ENCODE results near the gene CAMK2G.
"Not testable (repeated sequence)": the region's sequence is repeated elsewhere in the genome, so short reads cannot be mapped to it uniquely, and the experiment has no call there.

- not testable (repeated sequence) for TF ChIP-seq CTCF, POLR2A (IDR thresholded peaks at IDR 0.05)
Observed at GRCh38 chr10:73829090-73829489, 45.3 kb downstream of the CAMK2G start.

All from right lobe of liver (tissue), 4 donors.